Activated T-helper 9 cell treated with anti-CD3 and anti-CD28 coated beads, Interleukin-2, amount 50 U/mL, for 16 hours (primary cell): Measurements from ENCODE around the gene GUF1.
"Not testable (repeated sequence)": the region's sequence is repeated elsewhere in the genome, so short reads cannot be mapped to it uniquely, and the experiment has no call there.

ENCODE experiments used
- DNase-seq: peaks from one replicate; pipeline ENCODE4 v3.0.0-alpha.2; 2020; ENCODE audit warnings: low read depth

Gene GUF1

DNA sequence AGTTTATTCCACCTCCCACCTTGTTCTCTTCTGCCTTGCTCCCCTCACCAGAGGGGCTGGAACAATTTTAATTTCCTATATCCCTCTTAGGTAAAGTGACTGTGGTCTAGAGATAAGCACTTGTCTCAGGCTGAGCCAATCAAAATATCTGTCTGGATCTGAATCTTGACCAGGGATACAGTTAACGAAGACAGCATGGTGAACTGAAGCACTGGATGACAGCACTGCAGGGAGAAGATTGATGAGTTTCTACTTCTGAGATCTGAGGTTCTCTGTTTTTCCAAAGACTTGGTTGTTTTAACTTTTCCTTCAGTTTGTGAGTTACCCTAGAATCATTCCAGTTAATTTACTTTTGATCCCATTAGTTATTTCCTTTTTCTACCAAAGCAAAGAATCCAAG is 34.9 kb downstream of the GUF1 start:
- DNase-seq: no peak

DNA sequence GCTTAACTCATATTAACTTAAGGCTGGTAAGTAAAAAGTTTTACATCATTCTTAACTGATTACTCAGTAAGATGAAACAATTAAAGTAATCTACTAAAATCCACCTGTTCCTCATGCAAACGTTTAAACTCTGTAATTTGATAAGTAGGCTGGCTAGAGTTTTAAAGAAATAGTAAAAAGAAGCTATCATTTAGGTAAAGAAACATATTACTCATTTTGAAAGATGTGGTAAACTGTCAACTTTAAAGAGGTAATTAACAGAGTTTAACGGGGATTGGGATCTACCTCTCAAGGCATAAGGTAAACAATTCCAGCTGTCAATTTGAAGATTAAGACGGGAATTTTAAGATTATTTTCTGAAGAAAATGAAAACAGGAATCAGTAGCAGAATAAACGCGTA is 38.4 kb downstream of the GUF1 start:
- DNase-seq: no peak

DNA sequence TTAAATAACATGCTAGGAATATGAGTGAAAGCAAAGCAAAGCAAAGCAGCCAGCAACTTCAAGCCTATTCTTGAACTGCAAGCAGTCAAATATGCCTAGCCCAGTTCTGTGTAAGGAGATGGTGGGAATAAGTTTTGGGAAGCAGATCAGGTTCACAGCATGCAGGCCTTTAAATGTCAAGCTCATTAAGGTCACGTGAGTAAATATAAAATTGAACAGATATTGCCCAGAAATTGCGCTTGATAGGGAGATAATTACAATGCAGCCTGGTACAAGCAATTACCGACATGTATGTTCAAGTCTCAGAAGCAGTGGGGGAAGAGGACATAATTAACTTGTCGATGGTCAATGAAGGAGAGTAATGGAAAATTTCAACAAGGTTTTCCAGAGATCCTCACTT is 42.2 kb downstream of the GUF1 start:
- DNase-seq: no peak

DNA sequence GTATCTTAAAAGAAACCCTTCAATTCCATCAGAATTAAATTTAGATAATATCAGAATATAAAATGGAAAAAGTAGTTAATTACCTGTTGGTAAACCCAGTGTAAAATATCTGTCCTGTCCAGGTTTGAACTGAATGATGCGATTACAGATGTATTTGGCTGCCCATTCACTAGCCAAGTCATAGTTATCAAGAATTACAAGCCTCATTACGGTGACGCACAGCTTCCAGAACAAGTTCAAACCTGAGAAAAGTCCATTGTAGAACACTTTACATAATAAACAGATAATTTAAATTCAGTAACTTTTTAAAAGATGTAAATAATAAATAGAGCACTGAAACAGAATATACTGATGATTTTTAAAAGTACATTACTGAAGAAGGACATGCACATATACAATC is 43.8 kb downstream of the GUF1 start:
- DNase-seq: no peak

DNA sequence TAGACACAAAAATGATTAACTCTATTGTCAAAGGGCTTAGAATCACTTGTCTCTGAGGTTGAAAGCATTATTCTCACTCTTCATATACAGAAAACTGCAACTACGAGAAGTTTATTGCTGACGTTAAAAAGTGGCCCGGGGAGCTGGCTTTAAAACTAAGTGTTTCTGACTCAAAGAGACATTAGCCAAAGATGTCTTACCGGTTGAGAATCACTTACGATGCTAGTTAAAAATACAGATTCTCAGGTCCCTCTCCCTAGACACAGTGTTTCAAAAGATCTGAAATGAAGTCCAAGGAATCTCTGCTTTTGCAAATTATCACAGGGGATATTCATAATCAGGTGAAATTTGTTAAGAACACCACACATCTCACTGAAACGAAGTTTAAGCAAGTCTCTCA is 46.9 kb downstream of the GUF1 start:
- DNase-seq: no peak

DNA sequence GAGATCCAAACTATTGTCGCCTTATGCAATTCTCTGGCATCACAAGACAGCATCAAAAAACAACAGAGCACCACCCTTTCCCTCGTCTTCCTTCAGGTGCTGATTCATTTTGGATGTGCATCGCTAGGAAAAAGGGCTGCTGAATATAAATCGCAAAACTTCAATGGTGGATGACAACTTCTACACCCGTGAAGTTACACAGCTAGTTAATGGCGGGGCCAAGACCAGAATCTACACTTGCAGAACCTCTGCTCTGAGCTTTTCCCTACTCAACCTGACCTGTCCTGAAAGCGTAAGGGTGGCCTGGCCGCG is 47.5 kb downstream of the GUF1 start:
- no peak for DNase-seq

DNA sequence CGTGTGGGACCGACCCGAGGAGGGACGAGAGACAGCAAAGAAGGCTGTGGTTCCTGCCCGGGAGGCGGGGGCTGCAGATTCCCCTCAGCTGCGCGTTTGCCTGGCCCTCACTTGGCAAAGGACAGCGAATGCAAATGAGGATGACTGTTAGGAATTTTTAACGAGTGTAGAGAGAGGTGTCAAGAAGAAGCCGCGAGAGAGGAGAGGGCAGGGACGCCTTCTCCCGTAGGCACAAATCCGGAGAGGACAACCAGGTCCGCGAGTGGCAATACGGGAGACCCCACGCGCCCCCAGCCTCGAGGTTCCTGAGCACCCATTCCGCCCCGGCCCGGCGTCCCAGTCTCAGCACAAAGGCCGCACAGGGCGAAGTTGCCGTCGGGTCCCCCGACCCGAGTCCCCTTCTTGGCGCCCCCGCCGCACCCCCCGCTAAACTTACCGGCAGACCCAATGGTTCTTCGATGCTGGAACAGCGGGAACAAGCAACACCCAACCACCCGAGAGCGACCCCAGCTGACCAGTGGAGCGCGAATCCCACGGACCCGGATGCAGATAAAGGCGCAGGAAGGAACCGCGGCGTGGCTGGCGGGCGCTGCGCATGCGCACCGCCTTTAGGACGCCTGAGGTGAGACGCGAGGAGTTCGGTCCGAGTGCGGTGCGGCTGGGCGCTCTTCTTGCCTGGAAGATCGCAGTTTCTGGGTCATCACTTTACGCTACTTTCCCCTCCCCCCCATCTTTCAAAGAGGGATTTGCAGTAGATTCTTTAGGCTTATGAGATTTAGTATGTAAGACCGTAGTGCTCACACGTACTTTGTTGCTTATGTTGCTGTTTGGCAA is 48.0 kb downstream of the GUF1 start, which contains the start of gene GNPDA2:
TSS of gene GNPDA2 (minus strand) at position 519 of the 834 bp plus-strand sequence. CDS start 4,349 bp downstream, outside the sequence.
- peak; percentile 71 for DNase-seq

DNA sequence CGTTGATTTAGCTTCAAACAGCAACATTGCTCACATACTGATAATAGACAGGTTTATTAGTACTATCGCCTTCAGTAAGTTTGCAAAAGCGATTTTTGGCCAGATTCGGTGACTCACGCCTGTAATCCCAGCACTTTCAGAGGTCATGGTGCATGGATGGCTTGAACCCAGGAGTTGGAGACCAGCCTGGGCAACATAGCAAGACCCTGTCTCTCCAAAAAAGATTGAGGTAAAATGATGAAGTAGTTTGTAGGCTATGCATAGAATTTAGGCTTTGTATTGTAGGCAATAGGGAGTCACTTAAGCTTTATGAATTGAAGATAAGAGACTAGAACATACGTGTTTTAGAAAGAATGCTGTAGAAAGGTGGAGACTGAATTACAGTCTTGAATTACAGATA is 49.3 kb downstream of the GUF1 start:
- DNase-seq: no peak

DNA sequence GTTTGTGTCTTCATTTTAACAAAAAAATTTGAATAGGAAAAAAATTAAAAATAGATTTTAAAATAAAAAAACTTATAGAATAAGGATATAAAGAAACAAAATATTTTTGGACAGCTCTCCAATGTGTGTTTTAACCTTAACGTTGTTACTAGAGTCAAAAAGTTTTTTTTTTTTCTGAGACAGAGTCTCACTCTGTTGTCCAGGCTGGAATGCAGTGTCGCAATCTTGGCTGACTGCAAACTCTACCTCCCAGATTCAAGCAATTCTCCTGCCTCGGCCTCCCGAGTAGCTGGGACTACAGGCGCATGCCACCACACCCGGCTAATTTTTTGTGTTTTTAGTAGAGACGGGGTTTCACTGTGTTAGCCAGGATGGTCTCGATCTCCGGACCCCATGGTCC is 50.5 kb downstream of the GUF1 start:
- DNase-seq: not testable (repeated sequence)

DNA sequence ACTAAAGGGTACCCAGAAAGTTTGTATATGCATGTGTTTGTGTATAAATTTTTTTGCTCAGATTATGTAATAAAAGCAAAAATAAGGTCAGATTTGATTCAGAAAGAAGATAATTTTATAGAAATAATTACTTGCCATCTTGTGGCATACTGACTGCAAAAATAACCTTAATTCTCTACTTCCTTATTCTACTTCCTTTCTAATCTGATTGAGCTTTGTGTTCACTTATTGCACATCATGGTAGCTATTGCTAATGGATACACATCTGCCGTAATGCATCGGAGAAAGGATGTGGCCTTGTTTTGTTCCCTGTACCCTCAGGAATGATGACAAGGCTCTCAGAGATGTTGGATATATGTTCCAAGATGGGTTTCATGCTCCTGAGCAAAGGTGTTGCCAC is 58.7 kb downstream of the GUF1 start:
- DNase-seq: no peak

DNA sequence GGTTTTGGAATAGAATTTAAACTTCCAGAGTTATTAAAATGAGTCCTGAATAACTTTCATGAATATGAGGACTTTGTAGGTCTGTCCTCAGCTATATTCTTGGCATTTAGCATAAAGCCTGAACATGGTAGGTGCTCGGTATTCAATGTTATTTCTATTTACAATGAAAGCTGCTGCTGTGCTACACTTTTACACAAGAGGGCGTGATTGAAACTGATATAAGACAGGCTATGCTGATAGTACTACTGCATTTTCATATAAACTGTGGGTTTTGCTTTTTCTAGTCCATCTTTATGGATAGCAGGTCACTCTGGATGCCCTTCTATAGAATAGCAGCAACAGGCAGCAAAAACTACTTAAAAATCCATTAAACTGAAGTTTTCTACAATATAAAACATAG is 60.4 kb downstream of the GUF1 start:
- DNase-seq: no peak

DNA sequence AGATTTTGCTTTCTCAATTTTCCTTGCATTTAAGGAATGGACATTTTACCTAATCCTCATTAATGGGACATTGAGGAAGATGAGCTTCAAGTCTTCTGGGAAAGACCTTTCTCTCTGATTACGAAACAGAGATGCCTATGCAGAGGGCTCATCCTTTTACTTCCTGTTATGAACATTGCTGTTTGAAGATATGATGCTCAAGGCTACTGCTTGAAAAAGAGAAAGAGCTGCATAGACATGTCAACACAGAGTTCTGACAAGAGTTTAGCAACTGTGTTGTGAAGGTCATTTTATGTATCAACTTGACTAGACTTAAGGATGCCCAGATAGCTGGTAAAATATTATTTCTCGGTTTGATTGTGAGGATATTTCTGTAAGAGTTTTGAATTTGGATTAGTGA is 62.0 kb downstream of the GUF1 start:
- DNase-seq: no peak
